Loucy (cell line): Measurements from ENCODE around the gene LPP.

Source experiments
- H2AFZ ChIP-seq: fragments of 200-600 bp; sonication (generic); 2 replicates; pipeline ENCODE4 v1.6.0; 2016; ENCODE audit warnings: antibody characterized with exemption, mild to moderate bottlenecking, low read length, moderate library complexity
- H3F3A ChIP-seq: fragments of 200-600 bp; 2 replicates; pipeline ENCODE4 v1.6.0; 2016; ENCODE audit warnings: antibody characterized with exemption, low read depth, mild to moderate bottlenecking
- H3K27me3 ChIP-seq: fragments of 200-600 bp; sonication (generic); 2 replicates; pipeline ENCODE4 v1.6.1; 2014; ENCODE audit warnings: low read length, mild to moderate bottlenecking; ENCODE audit not compliant: insufficient read depth, poor library complexity, severe bottlenecking
- H3K36me3 ChIP-seq: fragments of 200-600 bp; sonication (generic); 2 replicates; pipeline ENCODE4 v1.6.1; 2016; ENCODE audit warnings: low read length; ENCODE audit not compliant: insufficient read depth
- H3K4me1 ChIP-seq: fragments of 200-600 bp; sonication (generic); 2 replicates; pipeline ENCODE4 v1.5.1; 2014; ENCODE audit warnings: low read length, mild to moderate bottlenecking; ENCODE audit not compliant: insufficient read depth, poor library complexity, severe bottlenecking
- H3K4me2 ChIP-seq: fragments of 200-600 bp; sonication (generic); 2 replicates; pipeline ENCODE4 v1.6.0; 2014; ENCODE audit warnings: antibody characterized with exemption, low read length, low read depth, mild to moderate bottlenecking; ENCODE audit not compliant: poor library complexity, severe bottlenecking
- H3K4me3 ChIP-seq: fragments of 200-600 bp; sonication (generic); 2 replicates; pipeline ENCODE4 v1.5.1; 2014; ENCODE audit warnings: low read length, mild to moderate bottlenecking, mixed read lengths; ENCODE audit not compliant: poor library complexity, severe bottlenecking
- H3K79me2 ChIP-seq: fragments of 200-600 bp; sonication (generic); 2 replicates; pipeline ENCODE4 v1.6.1; 2014; ENCODE audit warnings: low read length; ENCODE audit not compliant: insufficient read depth
- H3K9ac ChIP-seq: fragments of 200-600 bp; sonication (generic); 2 replicates; pipeline ENCODE4 v1.6.0; 2014; ENCODE audit warnings: mild to moderate bottlenecking, low read depth, low read length, moderate library complexity; ENCODE audit not compliant: poor library complexity, severe bottlenecking
- H3K9me2 ChIP-seq: fragments of 200-600 bp; sonication (generic); replicated peaks from 2 replicates; pipeline ENCODE4 v1.6.1; 2016; ENCODE audit warnings: low read depth, low read length, mixed read lengths
- H3K9me3 ChIP-seq: fragments of 200-600 bp; sonication (generic); 2 replicates; pipeline ENCODE4 v1.6.1; 2014; ENCODE audit warnings: mild to moderate bottlenecking, antibody characterized with exemption, low read length, low read depth; ENCODE audit not compliant: insufficient read depth
- H4K20me1 ChIP-seq: fragments of 200-600 bp; sonication (generic); 2 replicates; pipeline ENCODE4 v1.6.0; 2014; ENCODE audit warnings: antibody characterized with exemption, low read length, mild to moderate bottlenecking; ENCODE audit not compliant: insufficient read depth, poor library complexity, severe bottlenecking
- CTCF ChIP-seq: fragments of 200-600 bp; sonication (generic); conservative IDR thresholded peaks from 2 replicates; pipeline ENCODE4 v1.5.1; 2014; ENCODE audit warnings: mild to moderate bottlenecking, antibody characterized with exemption, low read length
- EZH2phosphoT487 ChIP-seq: fragments of 200-600 bp; IDR thresholded peaks from 2 replicates; pipeline ENCODE4 v1.6.1; 2018; ENCODE audit warnings: antibody characterized with exemption, mild to moderate bottlenecking, moderate library complexity, borderline replicate concordance

The LPP gene

GRCh38 chr3:188284455-188285212 is 130.7 kb downstream of the LPP start:
- Histone ChIP-seq H3K27me3 (no peaks in the 10 kb centered on the region), H3K79me2 (peaks cover 10% of the 10 kb centered on the region; the same call in 1 of the 2 replicates), H2AFZ (no peak overlapping the region), H3K36me3 (no peaks in the 10 kb centered on the region), H3K9ac (no peak overlapping the region), H3K4me1 (no peaks in the 10 kb centered on the region), H3F3A (no peaks in the 10 kb centered on the region), H3K9me2 (no peaks in the 10 kb centered on the region), H4K20me1 (no peaks in the 10 kb centered on the region), H3K9me3 (no peaks in the 10 kb centered on the region), H3K4me2 (no peak overlapping the region), H3K4me3 (no peak overlapping the region)
- no peak for TF ChIP-seq EZH2phosphoT487
- no peak for TF ChIP-seq CTCF

- H3K36me3 ChIP-seq, result peaks cover 8% of the 10 kb centered on the region; the same call in 1 of the 2 replicates
- no peaks in the 10 kb centered on the region for H4K20me1 ChIP-seq
- no peaks in the 10 kb centered on the region for H3K9me2 ChIP-seq
- no peak overlapping the region for H2AFZ ChIP-seq
- no peaks in the 10 kb centered on the region for H3F3A ChIP-seq
- no peak overlapping the region for H3K9ac ChIP-seq
- H3K4me1 ChIP-seq, result no peaks in the 10 kb centered on the region
- no peaks in the 10 kb centered on the region for H3K27me3 ChIP-seq
- no peak overlapping the region for H3K4me3 ChIP-seq
- H3K9me3 ChIP-seq, result no peaks in the 10 kb centered on the region
- H3K4me2 ChIP-seq, result no peak overlapping the region
- H3K79me2 ChIP-seq, result peaks cover 7% of the 10 kb centered on the region; the same call in 1 of the 2 replicates
- TF ChIP-seq CTCF, result no peak
- TF ChIP-seq EZH2phosphoT487, result no peak
These were observed 132.1 kb downstream of the LPP start for GRCh38 chr3:188286087-188286513.

DNA sequence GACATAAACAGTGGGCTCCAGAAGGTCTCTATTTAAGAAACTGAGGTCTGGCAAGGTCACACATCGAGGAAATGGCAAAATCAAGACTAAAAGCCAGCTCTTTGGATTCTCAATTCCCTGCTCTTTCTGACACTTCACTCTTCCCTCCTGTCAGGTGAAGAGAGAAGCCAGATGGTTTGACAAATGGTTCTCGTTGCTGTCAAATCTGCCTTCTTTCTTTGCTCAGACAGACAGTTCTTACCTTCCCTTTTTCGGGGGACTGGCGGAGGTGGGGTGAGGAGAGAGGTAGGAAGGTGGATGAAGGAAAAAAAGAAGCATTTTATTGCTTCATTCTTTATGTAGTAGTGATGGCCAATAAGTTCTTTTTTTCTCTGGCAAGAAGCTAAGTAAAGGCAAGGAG is 133.4 kb downstream of the LPP start:
- peaks cover 7% of the 10 kb centered on the region for H3K4me1 ChIP-seq
- TF ChIP-seq EZH2phosphoT487, result no peak
- TF ChIP-seq CTCF, result no peak
- H3K79me2 ChIP-seq, result peaks cover 7% of the 10 kb centered on the region; the same call in 1 of the 2 replicates

More for the DNA sequence above, 133.4 kb downstream of the LPP start:
- no peak overlapping the region for H3K4me3 ChIP-seq
- H3K4me2 ChIP-seq, result no peak overlapping the region
- H3K36me3 ChIP-seq, result peaks cover 8% of the 10 kb centered on the region; the same call in 1 of the 2 replicates
- no peak overlapping the region for H3K9ac ChIP-seq
- no peaks in the 10 kb centered on the region for H4K20me1 ChIP-seq
- H3F3A ChIP-seq, result no peaks in the 10 kb centered on the region
- no peaks in the 10 kb centered on the region for H3K27me3 ChIP-seq
- H3K9me3 ChIP-seq, result no peaks in the 10 kb centered on the region
- no peak overlapping the region for H2AFZ ChIP-seq
- no peaks in the 10 kb centered on the region for H3K9me2 ChIP-seq
